Muscle layer of duodenum (tissue), 2 donors: Measurements from ENCODE around the gene TLR10.

Experiments
- H3K27ac ChIP-seq: one replicate; pipeline ENCODE4 v1.7.0; 2013; ENCODE audit warnings: mild to moderate bottlenecking, low read length
- H3K27me3 ChIP-seq: one replicate; pipeline ENCODE4 v1.7.0; 2013; ENCODE audit warnings: low read depth, mild to moderate bottlenecking, control low read depth, low read length
- H3K36me3 ChIP-seq, 2 donors: one replicate each; pipeline ENCODE4 v1.7.0; 2013; ENCODE audit warnings: low read length in 2 of 2, control low read depth in 1 of 2, mild to moderate bottlenecking in 1 of 2; ENCODE audit not compliant: insufficient read depth in 2 of 2, control insufficient read depth in 1 of 2
- H3K4me1 ChIP-seq, 2 donors: one replicate each; pipeline ENCODE4 v1.7.0; 2013; ENCODE audit warnings: low read length in 2 of 2, mild to moderate bottlenecking in 2 of 2, control low read depth in 1 of 2, moderate library complexity in 1 of 2; ENCODE audit not compliant: insufficient read depth in 2 of 2, control insufficient read depth in 1 of 2
- H3K4me3 ChIP-seq, 2 donors: one replicate each; pipeline ENCODE4 v1.7.0; 2013; ENCODE audit warnings: low read length in 2 of 2, low read depth in 1 of 2, mild to moderate bottlenecking in 1 of 2
- H3K9me3 ChIP-seq, 2 donors: one replicate each; pipeline ENCODE4 v1.7.0; 2013; ENCODE audit warnings: low read length in 2 of 2, control low read depth in 1 of 2, mild to moderate bottlenecking in 1 of 2; ENCODE audit not compliant: control insufficient read depth in 1 of 2
- donor health status: healthy.

Gene TLR10

DNA sequence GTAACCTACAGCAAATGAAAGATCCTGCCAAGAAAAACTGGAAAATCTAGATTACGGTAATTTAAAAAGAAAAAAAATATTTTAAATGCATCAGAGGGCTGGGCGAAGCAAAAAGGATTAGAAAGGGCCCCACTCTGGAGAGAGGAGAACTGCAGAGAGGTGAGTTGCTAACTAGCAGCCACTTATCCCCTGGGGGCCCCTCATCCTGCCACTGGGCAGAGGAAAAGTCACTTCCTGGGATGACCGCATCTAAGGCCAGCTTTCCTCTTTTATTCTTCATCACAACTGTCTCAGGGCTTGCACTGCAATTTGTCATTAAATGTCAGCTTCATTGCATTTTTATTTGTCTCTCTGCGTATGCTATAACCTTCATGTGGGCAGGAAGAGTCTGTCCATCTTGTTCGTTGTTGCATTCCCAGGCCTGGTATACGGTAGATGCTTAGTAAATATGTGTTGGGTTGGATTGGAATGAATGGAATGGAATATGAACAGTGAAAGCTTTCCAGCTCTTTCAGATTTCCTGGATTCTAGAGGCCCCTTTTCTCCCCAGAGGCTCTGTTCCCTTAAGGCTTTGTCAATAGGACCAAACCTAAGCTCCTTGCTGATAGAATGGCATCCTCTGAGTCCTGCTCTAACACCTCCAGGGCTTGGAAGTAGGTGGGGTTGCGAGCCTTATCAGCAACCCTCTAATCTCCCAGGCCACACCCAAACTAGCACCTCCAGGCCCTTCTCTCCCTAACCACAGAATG lies 58.9 kb downstream of the TLR10 start:
- Histone ChIP-seq H3K27ac (no peak overlapping the region), H3K4me1 (peaks cover 0 to 5% of the 10 kb centered on the region in 2 donors), H3K4me3 (no peak overlapping the region), H3K27me3 (no peaks in the 10 kb centered on the region), H3K9me3 (no peaks in the 10 kb centered on the region), H3K36me3 (no peaks in the 10 kb centered on the region)

DNA sequence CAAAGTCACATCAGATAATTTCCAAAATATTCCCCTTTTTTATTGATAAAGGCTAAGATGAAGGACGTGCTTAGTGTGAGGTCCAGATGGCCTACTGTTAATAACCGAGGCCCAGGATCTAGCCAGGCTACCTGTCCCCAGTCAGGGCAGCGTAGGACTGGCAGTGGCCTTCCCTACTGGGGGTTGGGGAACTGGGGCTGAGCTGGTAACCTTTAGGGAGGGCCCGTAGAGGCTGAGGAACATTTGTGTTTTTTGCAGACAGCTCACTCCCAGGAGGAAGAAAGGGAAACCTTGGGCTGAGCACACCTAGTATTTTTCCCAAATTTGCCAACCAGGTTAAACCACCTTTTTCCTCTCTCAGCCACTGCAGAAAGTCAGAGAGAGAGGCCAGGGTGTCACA lies 59.7 kb downstream of the TLR10 start:
- H3K27me3 ChIP-seq, result no peaks in the 10 kb centered on the region
- no peaks in the 10 kb centered on the region for H3K9me3 ChIP-seq
- H3K4me1 ChIP-seq, result peaks cover 0 to 2% of the 10 kb centered on the region in 2 donors
- H3K36me3 ChIP-seq, result no peaks in the 10 kb centered on the region
- no peak overlapping the region for H3K27ac ChIP-seq
- no peak overlapping the region for H3K4me3 ChIP-seq
